CD14-positive monocyte (primary cell): ENCODE results near the gene GAP43. TPM values are rescaled to one million over a fixed set of nuclear protein-coding genes. Genes with fewer than 3 reads are reported as not detected.

Source experiments
- DNase-seq, 3 donors: peaks; one replicate each; pipeline ENCODE4 v3.0.0-alpha.2; 2011 to 2022
- H2AFZ ChIP-seq: 2 replicates; pipeline ENCODE4 v1.6.0; 2012; ENCODE audit warnings: mild to moderate bottlenecking, low read depth, low read length, inconsistent platforms; ENCODE audit not compliant: insufficient read depth, poor library complexity, severe bottlenecking
- H3K27ac ChIP-seq, 2 donors: 1 replicate in 1 of 2; 2 replicates in 1 of 2; pipeline ENCODE4 v1.5.1; 2012 to 2013; ENCODE audit warnings: low read length in 2 of 2, control low read depth in 1 of 2, inconsistent platforms in 1 of 2, low read depth in 1 of 2, mild to moderate bottlenecking in 1 of 2
- H3K27me3 ChIP-seq, 2 donors: one replicate each; pipeline versions ENCODE4 v1.6.0 to v1.6.1; 2011 to 2013; ENCODE audit warnings: low read length in 2 of 2; ENCODE audit not compliant: control insufficient read depth in 2 of 2, insufficient read depth in 2 of 2
- H3K36me3 ChIP-seq, 2 donors: replicated peaks in 1 of 2; 1 replicate in 1 of 2; 2 replicates in 1 of 2; pipeline versions ENCODE4 v1.5.1 to v1.6.1; 2012 to 2013; ENCODE audit warnings: low read length in 2 of 2, control low read depth in 1 of 2, inconsistent platforms in 1 of 2, mild to moderate bottlenecking in 1 of 2; ENCODE audit not compliant: insufficient read depth in 2 of 2, control insufficient read depth in 1 of 2
- H3K4me1 ChIP-seq, 2 donors: 1 replicate in 1 of 2; 2 replicates in 1 of 2; pipeline versions ENCODE4 v1.5.1 to v1.6.1; 2012 to 2013; ENCODE audit warnings: low read length in 2 of 2, control low read depth in 1 of 2, inconsistent platforms in 1 of 2, mild to moderate bottlenecking in 1 of 2, moderate library complexity in 1 of 2; ENCODE audit not compliant: insufficient read depth in 2 of 2, control insufficient read depth in 1 of 2
- H3K4me2 ChIP-seq: replicated peaks from 2 replicates; pipeline ENCODE3; 2012; ENCODE audit warnings: low read length, moderate library complexity, mild to moderate bottlenecking; ENCODE audit not compliant: poor library complexity, severe bottlenecking; ENCODE audit errors: extremely low read depth
- H3K4me3 ChIP-seq, 3 experiments: fragments of 200-600 bp in 1 of 3; sonication (generic) in 1 of 3; replicated peaks in 1 of 3; 1 replicate in 2 of 3; 2 replicates in 1 of 3; pipeline ENCODE4 v1.5.1; 2011 to 2013; ENCODE audit warnings: low read length in 3 of 3, mild to moderate bottlenecking in 3 of 3, control low read depth in 2 of 3, low read depth in 2 of 3, inconsistent platforms in 1 of 3, moderate library complexity in 1 of 3
- H3K79me2 ChIP-seq: 2 replicates; pipeline ENCODE4 v1.6.0; 2012; ENCODE audit warnings: mild to moderate bottlenecking, control low read depth, inconsistent platforms, low read length, moderate library complexity; ENCODE audit not compliant: insufficient read depth
- H3K9ac ChIP-seq: 2 replicates; pipeline ENCODE4 v1.6.0; 2017; ENCODE audit warnings: low read length, mild to moderate bottlenecking; ENCODE audit not compliant: insufficient read depth, poor library complexity, severe bottlenecking
- H3K9me3 ChIP-seq, 2 donors: replicated peaks in 1 of 2; 1 replicate in 1 of 2; 2 replicates in 1 of 2; pipeline versions ENCODE4 v1.5.1 to v1.6.1; 2012 to 2013; ENCODE audit warnings: low read length in 2 of 2, control low read depth in 1 of 2; ENCODE audit not compliant: control insufficient read depth in 1 of 2, insufficient read depth in 1 of 2
- H4K20me1 ChIP-seq: 2 replicates; pipeline ENCODE4 v1.6.0; 2012; ENCODE audit warnings: mild to moderate bottlenecking, low read length, control low read depth, moderate library complexity; ENCODE audit not compliant: insufficient read depth
- H3K27ac Mint-ChIP-seq, 7 donors: one replicate each; pipeline ENCODE4 v1.8.0; 2020; ENCODE audit warnings: mild to moderate bottlenecking in 7 of 7, mixed read lengths in 7 of 7, moderate library complexity in 6 of 7, inconsistent platforms in 2 of 7
- H3K27me3 Mint-ChIP-seq, 3 donors: one replicate each; pipeline ENCODE4 v1.8.0; 2021 to 2022; ENCODE audit warnings: low read depth in 3 of 3, mild to moderate bottlenecking in 3 of 3, mixed read lengths in 3 of 3, moderate library complexity in 3 of 3, inconsistent platforms in 1 of 3
- H3K36me3 Mint-ChIP-seq, 2 donors: one replicate each; pipeline ENCODE4 v1.8.0; 2020; ENCODE audit warnings: mixed read lengths in 2 of 2, inconsistent platforms in 1 of 2, mild to moderate bottlenecking in 1 of 2
- H3K4me1 Mint-ChIP-seq: one replicate; pipeline ENCODE4 v1.8.0; 2020; ENCODE audit warnings: mild to moderate bottlenecking, mixed read lengths
- H3K4me3 Mint-ChIP-seq, 2 donors: one replicate each; pipeline ENCODE4 v1.8.0; 2020; ENCODE audit warnings: mild to moderate bottlenecking in 2 of 2, mixed read lengths in 2 of 2, moderate library complexity in 1 of 2
- H3K9me3 Mint-ChIP-seq, 7 donors: one replicate each; pipeline ENCODE4 v1.8.0; 2020 to 2022; ENCODE audit warnings: mixed read lengths in 7 of 7, mild to moderate bottlenecking in 6 of 7, moderate library complexity in 6 of 7, inconsistent platforms in 2 of 7
- WGBS: methylation state at CpG from one replicate; pipeline ENCODE4 v1.1.5; 2013; ENCODE audit warnings: missing lambda C conversion rate; ENCODE audit not compliant: insufficient coverage; 5-methylcytosine and 5-hydroxymethylcytosine counted together
- intact Hi-C, 2 donors: fragments of 100-400 bp; cut with micrococcal nuclease; formaldehyde crosslinking; loops; one replicate each; pipeline versions ENCODE4 v1.15.0 to v1.15.1; 2023
- polyA plus RNA-seq, 3 donors: library from polyadenylated mRNA; depleted of rRNA in 1 of 3; unstranded in 2 of 3; stranded (reverse) in 1 of 3; fragments of 300-500 nt in 2 of 3; fragments of >200 nt in 1 of 3; fragmentation: Illumina TruSeq in 2 of 3; gene quantifications; 1 replicate in 2 of 3; 2 replicates in 1 of 3; pipeline ENCODE4 v1.2.3, GENCODE V29; 2012 to 2021
- TF ChIP-seq, protein P1 (sequence below): fragments of 200-600 bp; IDR thresholded peaks from one replicate; pipeline ENCODE4 v1.8.0; 2022; ENCODE audit warnings: antibody characterized with exemption, mild to moderate bottlenecking

The GAP43 gene
- polyA plus RNA-seq, 3 donors, result not detected

DNA sequence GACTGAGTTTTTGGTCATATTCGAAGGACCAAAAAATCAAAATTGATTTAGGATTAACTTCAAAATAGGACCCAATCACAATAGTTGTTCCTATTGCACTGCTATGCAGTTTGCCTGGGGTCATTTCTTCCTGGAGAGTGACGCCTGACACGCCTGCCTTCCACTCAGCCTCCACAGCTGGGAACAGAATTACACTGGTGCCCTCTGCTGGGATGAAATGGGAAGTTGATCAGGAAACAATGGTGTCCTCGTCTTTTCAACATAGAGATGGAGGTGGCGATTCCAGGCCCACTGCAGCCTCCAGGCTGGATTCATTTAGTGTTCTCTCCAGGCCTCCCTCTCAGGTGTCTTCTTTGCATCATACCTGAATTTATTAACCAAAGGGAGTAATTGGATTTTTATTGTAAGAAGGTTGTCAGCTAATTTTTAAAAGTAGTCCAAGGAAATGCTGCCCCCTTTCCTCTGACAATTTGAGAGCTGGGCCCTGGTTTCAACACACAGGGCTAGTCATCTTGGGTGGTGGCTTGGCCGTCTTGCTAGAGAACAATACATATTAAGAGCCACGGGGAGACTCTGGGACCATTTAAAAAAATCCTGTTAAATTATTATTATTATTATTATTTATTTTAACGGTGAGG is 69.7 kb downstream of the GAP43 start:
- 50% methylated on average over 3 of the region's 8 CpGs for WGBS
- no peak overlapping the region for H2AFZ ChIP-seq
- Mint-ChIP-seq H3K36me3 (no peaks in the 10 kb centered on the region), H3K27ac (no peak overlapping the region), H3K4me3 (no peak overlapping the region), H3K9me3 (no peaks in the 10 kb centered on the region), H3K27me3 (peaks cover 2 to 6% (median 4%) of the 10 kb centered on the region in 3 donors), H3K4me1 (no peaks in the 10 kb centered on the region)
- H3K4me1 ChIP-seq, result no peaks in the 10 kb centered on the region
- no peaks in the 10 kb centered on the region for H3K9me3 ChIP-seq
- intact Hi-C loops, result no loop called here
- no peaks in the 10 kb centered on the region for H3K36me3 ChIP-seq
- H4K20me1 ChIP-seq, result no peaks in the 10 kb centered on the region
- peak; percentile 17 to 35 (median 30) for DNase-seq
- H3K4me3 ChIP-seq, result no peak overlapping the region
- H3K4me2 ChIP-seq, result no peak overlapping the region
- H3K79me2 ChIP-seq, result no peaks in the 10 kb centered on the region
- no peaks in the 10 kb centered on the region for H3K27me3 ChIP-seq
- H3K27ac ChIP-seq, result no peak overlapping the region
- no peak overlapping the region for H3K9ac ChIP-seq
- TF ChIP-seq, protein P1, sequence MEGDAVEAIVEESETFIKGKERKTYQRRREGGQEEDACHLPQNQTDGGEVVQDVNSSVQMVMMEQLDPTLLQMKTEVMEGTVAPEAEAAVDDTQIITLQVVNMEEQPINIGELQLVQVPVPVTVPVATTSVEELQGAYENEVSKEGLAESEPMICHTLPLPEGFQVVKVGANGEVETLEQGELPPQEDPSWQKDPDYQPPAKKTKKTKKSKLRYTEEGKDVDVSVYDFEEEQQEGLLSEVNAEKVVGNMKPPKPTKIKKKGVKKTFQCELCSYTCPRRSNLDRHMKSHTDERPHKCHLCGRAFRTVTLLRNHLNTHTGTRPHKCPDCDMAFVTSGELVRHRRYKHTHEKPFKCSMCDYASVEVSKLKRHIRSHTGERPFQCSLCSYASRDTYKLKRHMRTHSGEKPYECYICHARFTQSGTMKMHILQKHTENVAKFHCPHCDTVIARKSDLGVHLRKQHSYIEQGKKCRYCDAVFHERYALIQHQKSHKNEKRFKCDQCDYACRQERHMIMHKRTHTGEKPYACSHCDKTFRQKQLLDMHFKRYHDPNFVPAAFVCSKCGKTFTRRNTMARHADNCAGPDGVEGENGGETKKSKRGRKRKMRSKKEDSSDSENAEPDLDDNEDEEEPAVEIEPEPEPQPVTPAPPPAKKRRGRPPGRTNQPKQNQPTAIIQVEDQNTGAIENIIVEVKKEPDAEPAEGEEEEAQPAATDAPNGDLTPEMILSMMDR, result peak; percentile 67

DNA sequence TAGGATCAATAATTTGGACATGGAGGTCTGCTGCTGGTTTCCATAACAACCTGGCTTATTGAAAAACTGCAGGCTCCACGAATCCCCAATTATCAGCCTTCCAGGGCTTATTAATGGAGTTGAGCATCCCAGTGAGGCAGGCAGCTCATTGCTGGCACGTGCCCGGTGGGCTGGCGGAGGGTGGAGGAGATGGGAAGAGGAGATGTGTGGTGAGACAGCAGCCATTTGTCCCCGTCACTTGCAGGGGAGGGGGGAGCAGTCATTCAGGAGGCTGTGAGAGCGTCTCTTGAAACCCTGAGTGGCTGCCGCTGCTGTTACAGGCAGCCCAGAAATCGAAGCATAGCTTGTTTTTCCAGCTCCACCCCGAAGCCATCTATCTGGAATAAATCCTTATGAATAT is 70.6 kb downstream of the GAP43 start:
- Mint-ChIP-seq H3K27me3 (peaks cover 3 to 4% (median 4%) of the 10 kb centered on the region in 3 donors), H3K4me1 (no peaks in the 10 kb centered on the region), H3K9me3 (no peaks in the 10 kb centered on the region), H3K36me3 (no peaks in the 10 kb centered on the region), H3K4me3 (no peak overlapping the region), H3K27ac (no peak overlapping the region)
- WGBS, result 76% methylated on average over 6 of the region's 9 CpGs
- TF ChIP-seq, protein P1, result no peak
- Histone ChIP-seq H3K4me2 (no peak overlapping the region), H3K27ac (no peak overlapping the region), H3K36me3 (no peaks in the 10 kb centered on the region), H3K4me3 (no peak overlapping the region), H2AFZ (no peak overlapping the region), H3K9me3 (no peaks in the 10 kb centered on the region), H4K20me1 (no peaks in the 10 kb centered on the region), H3K27me3 (no peaks in the 10 kb centered on the region), H3K9ac (no peak overlapping the region), H3K4me1 (no peaks in the 10 kb centered on the region), H3K79me2 (no peaks in the 10 kb centered on the region)
- intact Hi-C loops, result no loop called here
- DNase-seq, result no peak
